Subcutaneous abdominal adipose tissue (tissue), 5 donors: ENCODE data around the gene COASY.
A peak's percentile ranks its signal among the peaks of the same experiment; 100 is the strongest.

Experiments used
- H3K27ac ChIP-seq: one replicate; pipeline ENCODE4 v1.7.0; 2013; ENCODE audit warnings: low read depth, mild to moderate bottlenecking, inconsistent platforms, low read length, moderate library complexity
- H3K27me3 ChIP-seq, 5 donors: one replicate each; pipeline ENCODE4 v1.7.0; 2013; ENCODE audit warnings: low read length in 5 of 5, inconsistent platforms in 1 of 5; ENCODE audit not compliant: control insufficient read depth in 5 of 5, insufficient read depth in 4 of 5
- H3K36me3 ChIP-seq, 5 donors: one replicate each; pipeline ENCODE4 v1.7.0; 2013; ENCODE audit warnings: low read length in 5 of 5; ENCODE audit not compliant: control insufficient read depth in 5 of 5, insufficient read depth in 5 of 5
- H3K4me1 ChIP-seq, 5 donors: one replicate each; pipeline ENCODE4 v1.7.0; 2013; ENCODE audit warnings: low read length in 5 of 5, mild to moderate bottlenecking in 3 of 5, moderate library complexity in 1 of 5; ENCODE audit not compliant: control insufficient read depth in 5 of 5, insufficient read depth in 5 of 5
- H3K4me3 ChIP-seq, 5 donors: one replicate each; pipeline ENCODE4 v1.7.0; 2013; ENCODE audit warnings: low read length in 5 of 5, low read depth in 1 of 5
- H3K9ac ChIP-seq, 5 donors: one replicate each; pipeline ENCODE4 v1.7.0; 2013; ENCODE audit warnings: low read length in 5 of 5, mild to moderate bottlenecking in 4 of 5, moderate library complexity in 3 of 5
- H3K9me3 ChIP-seq, 5 donors: one replicate each; pipeline ENCODE4 v1.7.0; 2013; ENCODE audit warnings: low read length in 5 of 5; ENCODE audit not compliant: control insufficient read depth in 5 of 5
- donor health status: healthy.
- donor health status: healthy.
- donor health status: healthy.
- donor health status: healthy.
- donor health status: healthy.

COASY gene

GRCh38 chr17:42529061-42529460 lies 32.9 kb upstream of the COASY start:
- Histone ChIP-seq H3K9me3 (no peaks in the 10 kb centered on the region), H3K4me3 (no peak overlapping the region), H3K36me3 (no peaks in the 10 kb centered on the region), H3K27ac (no peak overlapping the region), H3K27me3 (no peaks in the 10 kb centered on the region), H3K4me1 (peaks cover 2 to 26% (median 18%) of the 10 kb centered on the region in 5 donors), H3K9ac (no peak overlapping the region)

- H3K4me1 ChIP-seq, result peaks cover 7 to 33% (median 26%) of the 10 kb centered on the region in 5 donors
- H3K9ac ChIP-seq, result peak overlapping the region in 1 of 5 donors; percentile 20
- peak overlapping the region; percentile 54 for H3K27ac ChIP-seq
- H3K4me3 ChIP-seq, result no peak overlapping the region
- no peaks in the 10 kb centered on the region for H3K27me3 ChIP-seq
- H3K36me3 ChIP-seq, result no peaks in the 10 kb centered on the region
- no peaks in the 10 kb centered on the region for H3K9me3 ChIP-seq
Measured at GRCh38 chr17:42530952-42531454, 30.9 kb upstream of the COASY start.

GRCh38 chr17:42531455-42532354 lies 30.2 kb upstream of the COASY start:
- no peaks in the 10 kb centered on the region for H3K36me3 ChIP-seq
- H3K4me3 ChIP-seq, result peak overlapping the region; percentile 54 to 75 (median 67)
- peak overlapping the region in 2 of 5 donors; percentile 20 to 68 for H3K9ac ChIP-seq
- H3K4me1 ChIP-seq, result peaks cover 5 to 29% (median 26%) of the 10 kb centered on the region in 5 donors
- no peaks in the 10 kb centered on the region for H3K27me3 ChIP-seq
- H3K9me3 ChIP-seq, result no peaks in the 10 kb centered on the region
- peak overlapping the region; percentile 54 for H3K27ac ChIP-seq

- Histone ChIP-seq H3K4me3 (peak overlapping the region; percentile 67 to 84 (median 78)), H3K9ac (peak overlapping the region; percentile 53 to 95 (median 83)), H3K4me1 (peaks cover 7 to 39% (median 33%) of the 10 kb centered on the region in 5 donors), H3K27ac (peak overlapping the region; percentile 99), H3K9me3 (no peaks in the 10 kb centered on the region), H3K27me3 (no peaks in the 10 kb centered on the region), H3K36me3 (peaks cover 0 to 25% (median 15%) of the 10 kb centered on the region in 5 donors)
Measured at GRCh38 chr17:42535155-42536047, 26.5 kb upstream of the COASY start.

GRCh38 chr17:42536048-42536371 lies 25.9 kb upstream of the COASY start, which contains the start of gene NAGLU:
TSS of gene NAGLU (plus strand) at chr17:42536241. CDS start at chr17:42536273, 32 bp downstream.
- H3K27ac ChIP-seq, result peak within 1 kb of the TSS; percentile 99
- H3K4me3 ChIP-seq, result peak within 1 kb of the TSS; percentile 78 to 87 (median 83)
- peak within 1 kb of the TSS; percentile 71 to 95 (median 83) for H3K9ac ChIP-seq
- H3K36me3 ChIP-seq, result peaks cover 0 to 31% (median 21%) of the 10 kb centered on the region in 5 donors
- no peaks in the 10 kb centered on the region for H3K27me3 ChIP-seq
- no peaks in the 10 kb centered on the region for H3K9me3 ChIP-seq
- peaks cover 7 to 39% (median 33%) of the 10 kb centered on the region in 5 donors for H3K4me1 ChIP-seq

- Histone ChIP-seq H3K9ac (peak overlapping the region in 4 of 5 donors; percentile 61 to 83 (median 76)), H3K36me3 (peaks cover 0 to 36% (median 27%) of the 10 kb centered on the region in 5 donors), H3K27me3 (no peaks in the 10 kb centered on the region), H3K4me3 (peak overlapping the region; percentile 78 to 87 (median 83)), H3K9me3 (no peaks in the 10 kb centered on the region), H3K27ac (peak overlapping the region; percentile 99), H3K4me1 (peaks cover 7 to 39% (median 30%) of the 10 kb centered on the region in 5 donors)
Measured at GRCh38 chr17:42536372-42537155, 25.4 kb upstream of the COASY start.

GRCh38 chr17:42537156-42537805 lies 24.7 kb upstream of the COASY start:
- Histone ChIP-seq H3K4me1 (peaks cover 7 to 35% (median 28%) of the 10 kb centered on the region in 5 donors), H3K9ac (peak overlapping the region in 4 of 5 donors; percentile 61 to 83 (median 76)), H3K27ac (peak overlapping the region; percentile 74), H3K9me3 (no peaks in the 10 kb centered on the region), H3K4me3 (peak overlapping the region; percentile 78 to 87 (median 83)), H3K27me3 (no peaks in the 10 kb centered on the region), H3K36me3 (peaks cover 0 to 42% (median 30%) of the 10 kb centered on the region in 5 donors)

GRCh38 chr17:42537826-42538451 lies 24.0 kb upstream of the COASY start:
- Histone ChIP-seq H3K36me3 (peaks cover 0 to 48% (median 33%) of the 10 kb centered on the region in 5 donors), H3K9me3 (no peaks in the 10 kb centered on the region), H3K4me1 (peaks cover 7 to 33% (median 28%) of the 10 kb centered on the region in 5 donors), H3K27me3 (no peaks in the 10 kb centered on the region), H3K27ac (peak overlapping the region; percentile 23), H3K4me3 (no peak overlapping the region), H3K9ac (peak overlapping the region in 1 of 5 donors; percentile 26)
